Neural progenitor cell (in vitro differentiated cells): ENCODE data around the gene RAB6D. TPM values are rescaled to one million over a fixed set of nuclear protein-coding genes. Genes with fewer than 3 reads are reported as not detected.
"Not testable (repeated sequence)": the region's sequence is repeated elsewhere in the genome, so short reads cannot be mapped to it uniquely, and the experiment has no call there.

Experiments
- DNase-seq: peaks from one replicate; pipeline ENCODE4 v3.0.0-alpha.2; 2016; ENCODE audit warnings: low spot score
- H2AFZ ChIP-seq: fragments of 200-600 bp; sonication (generic); replicated peaks from 2 replicates; pipeline ENCODE4 v1.6.1; 2016; ENCODE audit warnings: antibody characterized with exemption
- H3F3A ChIP-seq: fragments of 200-600 bp; sonication (generic); 2 replicates; pipeline ENCODE4 v1.6.1; 2016; ENCODE audit warnings: antibody characterized with exemption, low read depth
- H3K27ac ChIP-seq: fragments of 200-600 bp; sonication (generic); 2 replicates; pipeline ENCODE4 v1.5.1; 2016; ENCODE audit warnings: mild to moderate bottlenecking
- H3K27me3 ChIP-seq: fragments of 200-600 bp; sonication (generic); 2 replicates; pipeline ENCODE4 v1.6.1; 2016; ENCODE audit warnings: mild to moderate bottlenecking, moderate library complexity
- H3K36me3 ChIP-seq: fragments of 200-600 bp; sonication (generic); 2 replicates; pipeline ENCODE4 v1.5.1; 2016
- H3K4me1 ChIP-seq: fragments of 200-600 bp; sonication (generic); 2 replicates; pipeline ENCODE4 v1.6.1; 2016; ENCODE audit warnings: mixed run types
- H3K4me2 ChIP-seq: fragments of 200-600 bp; sonication (generic); 2 replicates; pipeline ENCODE4 v1.6.1; 2016
- H3K4me3 ChIP-seq: fragments of 200-600 bp; sonication (generic); 2 replicates; pipeline ENCODE4 v1.5.1; 2016
- H3K79me2 ChIP-seq: fragments of 200-600 bp; sonication (generic); 2 replicates; pipeline ENCODE4 v1.6.1; 2016; ENCODE audit warnings: low read depth
- H3K9ac ChIP-seq: fragments of 200-600 bp; sonication (generic); 2 replicates; pipeline ENCODE4 v1.6.1; 2016
- H3K9me3 ChIP-seq: fragments of 200-600 bp; sonication (generic); 2 replicates; pipeline ENCODE4 v1.5.1; 2016; ENCODE audit warnings: low read depth
- H4K20me1 ChIP-seq: fragments of 200-600 bp; sonication (generic); 2 replicates; pipeline ENCODE4 v1.6.1; 2016; ENCODE audit warnings: low read depth
- H3K27ac Mint-ChIP-seq: 3 replicates; pipeline ENCODE4 v1.8.0; 2021; ENCODE audit warnings: mixed read lengths
- H3K27me3 Mint-ChIP-seq: 2 replicates; pipeline ENCODE4 v1.8.0; 2022; ENCODE audit warnings: low read depth, mild to moderate bottlenecking, inconsistent platforms, moderate library complexity, mixed read lengths; ENCODE audit not compliant: insufficient read depth
- H3K36me3 Mint-ChIP-seq: 3 replicates; pipeline ENCODE4 v1.8.0; 2021; ENCODE audit warnings: mixed read lengths
- H3K4me1 Mint-ChIP-seq: 3 replicates; pipeline ENCODE4 v1.8.0; 2021; ENCODE audit warnings: mixed read lengths
- H3K4me3 Mint-ChIP-seq: 3 replicates; pipeline ENCODE4 v1.8.0; 2021; ENCODE audit warnings: mild to moderate bottlenecking, moderate library complexity, mixed read lengths
- H3K9me3 Mint-ChIP-seq: 3 replicates; pipeline ENCODE4 v1.8.0; 2020; ENCODE audit warnings: mixed read lengths
- CTCF ChIP-seq: fragments of 200-600 bp; sonication (generic); IDR thresholded peaks from 2 replicates; pipeline ENCODE4 v1.5.1; 2017; ENCODE audit warnings: antibody characterized with exemption, mild to moderate bottlenecking
- EZH2 ChIP-seq: fragments of 200-600 bp; sonication (generic); IDR thresholded peaks from 2 replicates; pipeline ENCODE4 v1.6.1; 2017; ENCODE audit warnings: antibody characterized with exemption, mild to moderate bottlenecking, moderate library complexity
- EZH2phosphoT487 ChIP-seq: fragments of 200-600 bp; sonication (generic); IDR thresholded peaks from 2 replicates; pipeline ENCODE4 v1.6.1; 2017; ENCODE audit warnings: antibody characterized with exemption
- total RNA-seq: library from RNA; depleted of rRNA; stranded (reverse); fragments of >200 nt; gene quantifications from 2 replicates; pipeline ENCODE4 v1.2.3, GENCODE V29; 2015; ENCODE audit warnings: low replicate concordance

Gene RAB6D
- 0.11 and 0.15 TPM in 2 replicates for total RNA-seq

GRCh38 chr2:131363703-131364186, at the start of gene RAB6D:
TSS of gene RAB6D (minus strand) at chr2:131364168. CDS start at chr2:131363720, 448 bp downstream.
- not testable (repeated sequence) for H3K36me3 Mint-ChIP-seq, H3K79me2 ChIP-seq, H3K27ac Mint-ChIP-seq, H3K4me1 Mint-ChIP-seq, H3K27ac ChIP-seq, H4K20me1 ChIP-seq, H3K4me1 ChIP-seq, H3K9ac ChIP-seq, H3F3A ChIP-seq, H3K36me3 ChIP-seq, H3K9me3 Mint-ChIP-seq, H3K9me3 ChIP-seq
- Histone ChIP-seq H3K4me3 (peak within 1 kb of the TSS; percentile 53), H3K27me3 (peaks cover 66% of the 10 kb centered on the region), H3K4me2 (peak within 1 kb of the TSS; percentile 77), H2AFZ (peak within 1 kb of the TSS; percentile 94)
- Mint-ChIP-seq H3K27me3 (peaks cover 23% of the 10 kb centered on the region), H3K4me3 (peak within 1 kb of the TSS; percentile 76)
- TF ChIP-seq EZH2phosphoT487 (peak; percentile 32), EZH2 (peak; percentile 68)
- peak; percentile 55 for DNase-seq

- H3K9me3 ChIP-seq, result no peaks in the 10 kb centered on the region
- H3K4me2 ChIP-seq, result no peak overlapping the region
- H3K9me3 Mint-ChIP-seq, result no peaks in the 10 kb centered on the region
- no peak overlapping the region for H3K27ac ChIP-seq
- H3K4me1 Mint-ChIP-seq, result peaks cover 6% of the 10 kb centered on the region
- no peaks in the 10 kb centered on the region for H3K36me3 Mint-ChIP-seq
- H3K27me3 Mint-ChIP-seq, result no peaks in the 10 kb centered on the region
- H3K79me2 ChIP-seq, result no peaks in the 10 kb centered on the region
- no peaks in the 10 kb centered on the region for H3F3A ChIP-seq
- no peaks in the 10 kb centered on the region for H3K36me3 ChIP-seq
- peak overlapping the region; percentile 12 for H2AFZ ChIP-seq
- no peaks in the 10 kb centered on the region for H3K27me3 ChIP-seq
- H3K9ac ChIP-seq, result no peak overlapping the region
- H3K4me1 ChIP-seq, result no peaks in the 10 kb centered on the region
- no peak overlapping the region for H3K4me3 ChIP-seq
- no peaks in the 10 kb centered on the region for H4K20me1 ChIP-seq
- H3K4me3 Mint-ChIP-seq, result no peak overlapping the region
- TF ChIP-seq EZH2phosphoT487, result no peak
- TF ChIP-seq CTCF, result peak; percentile 82
- TF ChIP-seq EZH2, result no peak
- DNase-seq, result peak; percentile 69
- H3K27ac Mint-ChIP-seq, result no peak overlapping the region
Observed at GRCh38 chr2:131413148-131413747, 49.3 kb upstream of the RAB6D start.

DNA sequence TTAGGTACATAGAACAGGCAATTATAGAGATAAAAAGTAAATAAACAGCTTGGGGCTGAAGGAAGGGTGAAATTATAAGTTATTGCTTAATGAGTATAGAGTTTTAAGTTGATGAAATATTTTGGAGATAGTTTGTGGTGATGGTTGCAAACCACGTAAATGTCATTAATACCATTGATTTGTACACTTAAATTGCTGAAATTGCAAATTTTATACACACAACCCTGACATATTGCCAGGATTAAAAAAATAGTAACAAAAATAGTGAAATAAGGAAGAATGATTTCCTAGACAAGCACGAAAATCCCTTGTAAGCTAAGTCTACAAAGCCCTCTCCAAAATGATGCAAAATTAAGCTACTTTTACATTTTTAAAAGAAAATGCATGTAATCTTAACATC, 46.2 kb upstream of the RAB6D start:
- Mint-ChIP-seq H3K4me1 (peaks cover 6% of the 10 kb centered on the region), H3K36me3 (no peaks in the 10 kb centered on the region), H3K27ac (no peak overlapping the region), H3K4me3 (no peak overlapping the region), H3K27me3 (no peaks in the 10 kb centered on the region), H3K9me3 (no peaks in the 10 kb centered on the region)
- Histone ChIP-seq H2AFZ (no peak overlapping the region), H4K20me1 (no peaks in the 10 kb centered on the region), H3K27ac (no peak overlapping the region), H3K4me3 (no peak overlapping the region), H3K79me2 (no peaks in the 10 kb centered on the region), H3F3A (no peaks in the 10 kb centered on the region), H3K9ac (no peak overlapping the region), H3K4me1 (no peaks in the 10 kb centered on the region), H3K27me3 (no peaks in the 10 kb centered on the region), H3K36me3 (no peaks in the 10 kb centered on the region), H3K9me3 (no peaks in the 10 kb centered on the region), H3K4me2 (no peak overlapping the region)
- DNase-seq, result no peak
- TF ChIP-seq CTCF, result no peak
- no peak for TF ChIP-seq EZH2
- no peak for TF ChIP-seq EZH2phosphoT487

DNA sequence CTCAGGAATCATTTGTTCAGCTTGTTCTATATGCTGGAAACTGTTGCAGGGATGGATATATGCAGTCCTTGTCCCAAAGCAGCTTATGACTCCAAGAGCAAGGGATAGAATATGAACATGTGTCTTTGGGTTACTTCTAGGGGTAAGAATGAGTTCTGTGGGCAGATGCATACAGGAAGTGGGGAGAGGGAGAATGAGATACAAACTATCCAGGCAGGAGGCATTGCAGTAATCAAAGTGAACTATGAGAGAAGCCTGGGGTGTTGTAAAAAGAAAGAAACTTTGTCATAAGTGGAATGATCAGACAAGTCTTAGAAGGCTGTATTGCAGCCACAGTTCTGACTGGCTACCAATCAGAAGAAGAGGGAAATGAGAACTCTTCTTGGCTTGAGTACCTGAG, 44.8 kb upstream of the RAB6D start:
- Histone ChIP-seq H3K4me2 (no peak overlapping the region), H3K4me1 (no peaks in the 10 kb centered on the region), H4K20me1 (no peaks in the 10 kb centered on the region), H3K79me2 (no peaks in the 10 kb centered on the region), H3K4me3 (no peak overlapping the region), H3F3A (no peaks in the 10 kb centered on the region), H3K9me3 (no peaks in the 10 kb centered on the region), H3K27ac (no peak overlapping the region), H3K27me3 (no peaks in the 10 kb centered on the region), H2AFZ (no peak overlapping the region), H3K9ac (no peak overlapping the region), H3K36me3 (no peaks in the 10 kb centered on the region)
- no peaks in the 10 kb centered on the region for H3K9me3 Mint-ChIP-seq
- no peaks in the 10 kb centered on the region for H3K27me3 Mint-ChIP-seq
- no peak overlapping the region for H3K4me3 Mint-ChIP-seq
- DNase-seq, result no peak
- H3K27ac Mint-ChIP-seq, result no peak overlapping the region
- TF ChIP-seq CTCF (no peak), EZH2phosphoT487 (no peak), EZH2 (no peak)
- peaks cover 9% of the 10 kb centered on the region for H3K4me1 Mint-ChIP-seq
- no peaks in the 10 kb centered on the region for H3K36me3 Mint-ChIP-seq
